ENCODE data around the gene GLCCI1. TPM values are rescaled to one million over a fixed set of nuclear protein-coding genes. Genes with fewer than 3 reads are reported as not detected.

GLCCI1 gene
- total and polyA plus RNA-seq, 2 of the 8 experiments (the other 6 are each of a cell fraction or from before 2014, with no cell fraction given), result 12.4 to 27.7 TPM

GRCh38 chr7:7933915-7934526, 34.6 kb upstream of the GLCCI1 start (continued):
- TF ChIP-seq CHD7 (IDR thresholded peaks at IDR 0.05; ENCODE audit: insufficient replicate concordance, low read length), result no peak
- no peak for TF ChIP-seq TCF12 (IDR thresholded peaks at IDR 0.05; ENCODE audit: low read depth, low read length)
- no peak for TF ChIP-seq POLR2AphosphoS5 (IDR thresholded peaks at IDR 0.05; ENCODE audit: low read depth, low read length)
- TF ChIP-seq HDAC6 (IDR thresholded peaks at IDR 0.05; ENCODE audit: low read depth, low read length), result no peak
- no peak for TF ChIP-seq SAP30 (IDR thresholded peaks at IDR 0.05; ENCODE audit: insufficient read depth, insufficient replicate concordance, low read length)
- no peak for TF ChIP-seq SIX5 (IDR thresholded peaks at IDR 0.05; ENCODE audit: low read depth, low read length)
- no peak for TF ChIP-seq CHD1 (IDR thresholded peaks at IDR 0.05; ENCODE audit: low read depth, low read length)
- no peak for TF ChIP-seq CHD2 (IDR thresholded peaks at IDR 0.05; ENCODE audit: low read length)
- no peak for TF ChIP-seq CBX8 (IDR thresholded peaks at IDR 0.05; ENCODE audit: borderline replicate concordance, low read depth, low read length)
- TF ChIP-seq, protein P1, sequence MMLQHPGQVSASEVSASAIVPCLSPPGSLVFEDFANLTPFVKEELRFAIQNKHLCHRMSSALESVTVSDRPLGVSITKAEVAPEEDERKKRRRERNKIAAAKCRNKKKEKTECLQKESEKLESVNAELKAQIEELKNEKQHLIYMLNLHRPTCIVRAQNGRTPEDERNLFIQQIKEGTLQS (IDR thresholded peaks at IDR 0.05; ENCODE audit: insufficient read depth, low read depth, low read length), result no peak
